Measurements from ENCODE around the gene NID1.
"Not testable (repeated sequence)": the region's sequence is repeated elsewhere in the genome, so short reads cannot be mapped to it uniquely, and the experiment has no call there.

The NID1 gene

DNA sequence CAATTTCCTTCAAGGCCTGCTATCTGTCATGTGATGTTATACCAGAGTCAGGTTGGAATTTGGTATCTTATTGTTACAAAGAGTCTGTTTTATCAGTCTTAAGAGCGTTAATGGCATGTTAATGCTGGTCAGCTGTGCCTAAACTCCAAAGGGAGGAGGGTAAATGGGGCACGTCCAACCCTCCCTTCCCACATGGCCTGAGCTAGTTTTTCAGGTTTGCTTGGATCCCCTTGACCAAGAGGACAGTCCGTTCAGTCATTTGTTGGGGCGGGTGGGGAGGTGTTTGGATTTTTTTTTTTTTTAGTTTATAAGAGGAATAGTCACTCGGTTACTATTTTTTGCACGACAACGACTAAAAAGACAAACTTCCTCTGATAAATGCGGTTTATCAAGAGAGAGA, 134.3 kb downstream of the NID1 start:
- H3K4me3 ChIP-seq (ENCODE audit: low read depth, low read length), result no peak overlapping the region
- DNase-seq (ENCODE audit: low read depth), result no peak
- TF ChIP-seq, protein P1, sequence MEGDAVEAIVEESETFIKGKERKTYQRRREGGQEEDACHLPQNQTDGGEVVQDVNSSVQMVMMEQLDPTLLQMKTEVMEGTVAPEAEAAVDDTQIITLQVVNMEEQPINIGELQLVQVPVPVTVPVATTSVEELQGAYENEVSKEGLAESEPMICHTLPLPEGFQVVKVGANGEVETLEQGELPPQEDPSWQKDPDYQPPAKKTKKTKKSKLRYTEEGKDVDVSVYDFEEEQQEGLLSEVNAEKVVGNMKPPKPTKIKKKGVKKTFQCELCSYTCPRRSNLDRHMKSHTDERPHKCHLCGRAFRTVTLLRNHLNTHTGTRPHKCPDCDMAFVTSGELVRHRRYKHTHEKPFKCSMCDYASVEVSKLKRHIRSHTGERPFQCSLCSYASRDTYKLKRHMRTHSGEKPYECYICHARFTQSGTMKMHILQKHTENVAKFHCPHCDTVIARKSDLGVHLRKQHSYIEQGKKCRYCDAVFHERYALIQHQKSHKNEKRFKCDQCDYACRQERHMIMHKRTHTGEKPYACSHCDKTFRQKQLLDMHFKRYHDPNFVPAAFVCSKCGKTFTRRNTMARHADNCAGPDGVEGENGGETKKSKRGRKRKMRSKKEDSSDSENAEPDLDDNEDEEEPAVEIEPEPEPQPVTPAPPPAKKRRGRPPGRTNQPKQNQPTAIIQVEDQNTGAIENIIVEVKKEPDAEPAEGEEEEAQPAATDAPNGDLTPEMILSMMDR (IDR thresholded peaks at IDR 0.05; ENCODE audit: control insufficient read depth, extremely low read depth, insufficient read depth), result no peak

DNA sequence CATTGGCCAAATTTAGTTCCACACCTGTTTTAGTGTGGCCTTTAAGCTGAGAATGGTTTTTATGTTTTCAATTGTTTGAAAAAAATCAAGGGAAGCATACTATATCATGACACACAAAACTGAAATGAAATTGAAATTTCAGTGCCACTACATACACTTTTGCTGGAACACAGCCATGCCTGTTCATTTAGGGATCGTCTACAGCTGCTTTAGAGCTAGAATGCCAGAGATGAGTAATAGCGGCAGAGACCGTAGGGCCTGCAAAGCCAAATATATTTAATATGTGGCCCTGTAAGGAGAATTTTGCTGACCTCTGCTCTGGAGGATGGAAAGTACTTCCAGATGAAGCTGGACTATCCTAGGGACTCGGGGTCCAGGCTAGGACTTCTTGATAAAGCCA, 135.7 kb downstream of the NID1 start:
- TF ChIP-seq, protein P1 (IDR thresholded peaks at IDR 0.05; ENCODE audit: control insufficient read depth, extremely low read depth, insufficient read depth), result no peak

DNA sequence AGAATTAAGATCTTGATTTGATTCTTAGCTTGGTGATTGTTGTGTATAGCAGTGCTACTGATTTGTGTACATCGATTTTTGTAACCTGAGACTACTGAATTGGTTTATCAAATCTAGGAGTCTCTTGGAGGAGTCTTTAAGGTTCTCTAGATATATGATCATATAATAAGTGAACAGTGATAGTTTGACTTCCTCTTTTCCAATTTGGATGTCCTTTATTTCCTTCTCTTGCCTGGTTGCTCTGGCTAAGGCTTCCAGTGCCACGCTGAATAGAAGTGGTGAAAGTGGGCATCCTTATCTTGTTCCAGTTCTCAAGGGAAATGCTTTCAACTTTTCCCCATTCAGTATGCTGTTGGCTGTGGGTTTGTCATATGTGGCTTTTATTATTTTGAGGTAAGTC, 136.7 kb downstream of the NID1 start:
- TF ChIP-seq, protein P1 (IDR thresholded peaks at IDR 0.05; ENCODE audit: control insufficient read depth, extremely low read depth, insufficient read depth), result no peak
- H3K4me3 ChIP-seq (ENCODE audit: low read depth, low read length), result no peak overlapping the region
- no peak for DNase-seq (ENCODE audit: low read depth)

More for the DNA sequence above, 135.7 kb downstream of the NID1 start:
- no peak for DNase-seq (ENCODE audit: low read depth)
- no peak overlapping the region for H3K4me3 ChIP-seq (ENCODE audit: low read depth, low read length)

DNA sequence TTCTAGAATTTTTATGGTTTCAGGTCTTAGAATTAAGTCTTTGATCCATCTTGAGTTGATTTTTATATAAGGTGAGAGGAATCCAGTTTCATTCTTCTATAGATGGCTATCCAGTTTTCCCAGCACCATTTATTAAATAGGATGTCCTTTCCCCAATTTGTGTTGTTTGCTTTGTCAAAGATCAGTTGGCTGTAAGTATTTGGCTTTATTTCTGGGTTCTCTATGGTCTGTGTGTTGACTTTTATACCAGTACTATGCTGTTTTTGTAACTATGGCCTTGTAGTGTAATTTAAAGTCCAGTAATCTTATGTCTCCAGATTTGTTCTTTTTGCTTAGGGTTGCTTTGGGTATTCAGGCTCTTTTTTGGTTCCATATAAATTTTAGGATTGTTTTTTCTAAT, 137.3 kb downstream of the NID1 start:
- not testable (repeated sequence) for DNase-seq (ENCODE audit: low read depth); H3K4me3 ChIP-seq (ENCODE audit: low read depth, low read length)

Data from LNCaP clone FGC (cell line).